Stomach (tissue), 9 donors: ENCODE measurements around the gene SLC25A45. TPM values are rescaled to one million over a fixed set of nuclear protein-coding genes. Genes with fewer than 3 reads are reported as not detected.

ENCODE experiments used
- DNase-seq, 2 donors: peaks; one replicate each; pipeline versions ENCODE4 v3.0.0 to v3.0.0-alpha.2; 2013 to 2019
- H3K27ac ChIP-seq, 5 donors: fragments of 200-600 bp in 4 of 5; sonication (generic) in 4 of 5; one replicate each; pipeline ENCODE4 v1.5.1; 2013 to 2019; ENCODE audit warnings: mild to moderate bottlenecking in 1 of 5, moderate library complexity in 1 of 5
- H3K27me3 ChIP-seq, 3 donors: fragments of 200-600 bp; sonication (generic); one replicate each; pipeline ENCODE4 v1.5.1; 2017 to 2019; ENCODE audit warnings: mixed run types in 1 of 3
- H3K36me3 ChIP-seq, 4 donors: fragments of 200-600 bp; sonication (generic); 1 replicate in 3 of 4; 2 replicates in 1 of 4; pipeline ENCODE4 v1.5.1; 2016 to 2019
- H3K4me1 ChIP-seq, 4 donors: fragments of 200-600 bp; sonication (generic); one replicate each; pipeline ENCODE4 v1.5.1; 2016 to 2019
- H3K4me3 ChIP-seq, 4 donors: fragments of 200-600 bp; sonication (generic) in 3 of 4; one replicate each; pipeline ENCODE4 v1.5.1; 2016 to 2019; ENCODE audit warnings: mild to moderate bottlenecking in 1 of 4
- H3K9me3 ChIP-seq, 4 donors: fragments of 200-600 bp; sonication (generic); one replicate each; pipeline ENCODE4 v1.5.1; 2016 to 2019
- CTCF ChIP-seq, 7 experiments: fragments of 450-650 bp in 4 of 7; fragments of 200-600 bp in 3 of 7; sonication (generic) in 3 of 7; IDR thresholded peaks; one replicate each; pipeline ENCODE4 v1.5.1; 2016 to 2019; ENCODE audit warnings: antibody characterized with exemption in 7 of 7, control low read depth in 2 of 7, mild to moderate bottlenecking in 1 of 7
- EP300 ChIP-seq: sonication (generic); formaldehyde crosslinking; IDR thresholded peaks from one replicate; pipeline ENCODE4 v1.6.1; 2017; ENCODE audit warnings: antibody characterized with exemption
- POLR2A ChIP-seq, 4 donors: fragments of 450-650 bp; IDR thresholded peaks; one replicate each; pipeline ENCODE4 v1.6.1; 2016; ENCODE audit warnings: antibody characterized with exemption in 4 of 4, control low read depth in 2 of 4, mild to moderate bottlenecking in 1 of 4, moderate library complexity in 1 of 4
- POLR2AphosphoS5 ChIP-seq, 3 donors: sonication (generic); formaldehyde crosslinking; IDR thresholded peaks; one replicate each; pipeline ENCODE4 v1.6.1; 2016; ENCODE audit warnings: antibody characterized with exemption in 3 of 3
- WGBS, 5 donors: extraction: QIAGEN DNeasy Blood & Tissue Kit in 3 of 5; methylation state at CpG; one replicate each; pipeline versions ENCODE4 v1.1.5 to v1.1.7; 2013 to 2018; 5-methylcytosine and 5-hydroxymethylcytosine counted together
- intact Hi-C: fragments of 100-400 bp; cut with DNase I; formaldehyde crosslinking; loops from one replicate; pipeline ENCODE4 v1.15.1; 2023; ENCODE audit warnings: low total_unique reads
- polyA plus RNA-seq, 3 donors: library from polyadenylated mRNA; stranded (reverse); fragments of 200-250 nt; gene quantifications; one replicate each; pipeline ENCODE4 v1.2.3, GENCODE V29; 2013
- total RNA-seq, 5 donors: library from RNA; depleted of rRNA; stranded (reverse); fragments of >200 nt; gene quantifications; one replicate each; pipeline versions ENCODE4 v1.1.0 to v1.2.3, GENCODE V29; 2014 to 2016
- donor health status: healthy with polysubstance abuse.
- donor health status: Bipolar disorder and iron deficiency.
- donor health status: healthy.

The SLC25A45 gene
- total and polyA plus RNA-seq, 8 donors, result 1.2 to 101 (median 2.7) TPM

DNA sequence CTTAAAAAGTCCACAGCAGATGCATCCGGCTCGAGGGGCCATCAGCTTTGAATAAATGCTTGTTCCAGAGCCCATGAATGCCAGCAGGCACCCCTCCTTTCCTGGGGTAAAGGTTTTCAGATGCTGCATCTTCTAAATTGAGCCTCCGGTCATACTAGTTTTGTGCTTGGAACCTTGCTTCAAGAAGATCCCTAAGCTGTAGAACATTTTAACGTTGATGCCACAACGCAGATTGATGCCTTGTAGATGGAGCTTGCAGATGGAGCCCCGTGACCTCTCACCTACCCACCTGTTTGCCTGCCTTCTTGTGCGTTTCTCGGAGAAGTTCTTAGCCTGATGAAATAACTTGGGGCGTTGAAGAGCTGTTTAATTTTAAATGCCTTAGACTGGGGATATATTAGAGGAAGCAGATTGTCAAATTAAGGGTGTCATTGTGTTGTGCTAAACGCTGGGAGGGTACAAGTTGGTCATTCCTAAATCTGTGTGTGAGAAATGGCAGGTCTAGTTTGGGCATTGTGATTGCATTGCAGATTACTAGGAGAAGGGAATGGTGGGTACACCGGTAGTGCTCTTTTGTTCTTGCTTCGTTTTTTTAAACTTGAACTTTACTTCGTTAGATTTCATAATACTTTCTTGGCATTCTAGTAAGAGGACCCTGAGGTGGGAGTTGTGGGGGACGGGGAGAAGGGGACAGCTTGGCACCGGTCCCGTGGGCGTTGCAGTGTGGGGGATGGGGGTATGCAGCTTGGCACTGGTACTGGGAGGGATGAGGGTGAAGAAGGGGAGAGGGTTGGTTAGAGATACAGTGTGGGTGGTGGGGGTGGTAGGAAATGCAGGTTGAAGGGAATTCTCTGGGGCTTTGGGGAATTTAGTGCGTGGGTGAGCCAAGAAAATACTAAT is 42.0 kb upstream of the SLC25A45 start:
- Histone ChIP-seq H3K27ac (peak overlapping the region; percentile 98 to 100 (median 99)), H3K9me3 (no peaks in the 10 kb centered on the region), H3K4me3 (peak overlapping the region; percentile 81 to 92 (median 86)), H3K27me3 (no peaks in the 10 kb centered on the region), H3K36me3 (peaks cover 18 to 49% (median 20%) of the 10 kb centered on the region in 4 donors), H3K4me1 (peaks cover 32 to 57% (median 45%) of the 10 kb centered on the region in 4 donors)
- TF ChIP-seq CTCF (IDR thresholded peaks at IDR 0.05), result no peak
- TF ChIP-seq POLR2A (IDR thresholded peaks at IDR 0.05), result peak in 2 of 4 donors; percentile 21 to 59
- peak; percentile 14 to 94 (median 87) for TF ChIP-seq POLR2AphosphoS5 (IDR thresholded peaks at IDR 0.05)
- 0 to 2% (median 1%) methylated on average over 17 to 18 of the region's 18 CpGs for WGBS, 5 donors
- intact Hi-C loops, result loop anchor here (5.0 kb wide), 1 partner anchor 78 kb away; no protein-coding TSS in a partner anchor
- peak; percentile 55 to 67 for DNase-seq

GRCh38 chr11:65423516-65424204 is 41.2 kb upstream of the SLC25A45 start:
- intact Hi-C loops, result no loop called here
- peaks cover 29 to 57% (median 49%) of the 10 kb centered on the region in 4 donors for H3K4me1 ChIP-seq
- WGBS, 5 donors, result 0 to 5% (median 1%) methylated on average over 19 of the region's 19 CpGs
- peak overlapping the region; percentile 98 to 100 (median 99) for H3K27ac ChIP-seq
- no peaks in the 10 kb centered on the region for H3K27me3 ChIP-seq
- H3K9me3 ChIP-seq, result no peaks in the 10 kb centered on the region
- peak in 1 of 2 donors; percentile 40 for DNase-seq
- peaks cover 18 to 49% (median 20%) of the 10 kb centered on the region in 4 donors for H3K36me3 ChIP-seq
- TF ChIP-seq POLR2AphosphoS5 (IDR thresholded peaks at IDR 0.05) (peak in 2 of 3 donors; percentile 43 to 92), EP300 (no peak), CTCF (IDR thresholded peaks at IDR 0.05) (no peak), POLR2A (IDR thresholded peaks at IDR 0.05) (no peak)
- H3K4me3 ChIP-seq, result peak overlapping the region; percentile 81 to 92 (median 86)

DNA sequence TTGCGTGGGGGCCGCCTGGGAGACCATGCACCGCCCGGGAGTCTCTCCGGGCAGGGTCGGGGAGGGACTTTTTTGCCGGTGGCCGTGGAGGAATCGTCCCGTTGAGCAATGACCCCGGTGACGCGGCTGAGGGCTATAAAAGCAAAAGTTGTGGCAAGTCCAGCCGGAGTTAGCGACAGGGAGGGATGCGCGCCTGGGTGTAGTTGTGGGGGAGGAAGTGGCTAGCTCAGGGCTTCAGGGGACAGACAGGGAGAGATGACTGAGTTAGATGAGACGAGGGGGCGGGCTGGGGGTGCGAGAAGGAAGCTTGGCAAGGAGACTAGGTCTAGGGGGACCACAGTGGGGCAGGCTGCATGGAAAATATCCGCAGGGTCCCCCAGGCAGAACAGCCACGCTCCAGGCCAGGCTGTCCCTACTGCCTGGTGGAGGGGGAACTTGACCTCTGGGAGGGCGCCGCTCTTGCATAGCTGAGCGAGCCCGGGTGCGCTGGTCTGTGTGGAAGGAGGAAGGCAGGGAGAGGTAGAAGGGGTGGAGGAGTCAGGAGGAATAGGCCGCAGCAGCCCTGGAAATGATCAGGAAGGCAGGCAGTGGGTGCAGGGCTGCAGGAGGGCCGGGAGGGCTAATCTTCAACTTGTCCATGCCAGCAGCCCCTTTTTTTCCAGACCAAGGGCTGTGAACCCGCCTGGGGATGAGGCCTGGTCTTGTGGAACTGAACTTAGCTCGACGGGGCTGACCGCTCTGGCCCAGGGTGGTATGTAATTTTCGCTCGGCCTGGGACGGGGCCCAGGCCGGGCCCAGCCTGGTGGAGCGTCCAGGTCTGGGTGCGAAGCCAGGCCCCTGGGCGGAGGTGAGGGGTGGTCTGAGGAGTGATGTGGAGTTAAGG is 40.4 kb upstream of the SLC25A45 start, which contains the start of gene NEAT1:
TSS of gene NEAT1 (plus strand) at position 166 of the 883 bp plus-strand sequence.
- H3K4me3 ChIP-seq, result peak within 1 kb of the TSS; percentile 81 to 92 (median 86)

More for the DNA sequence above, 40.4 kb upstream of the SLC25A45 start, which contains the start of gene NEAT1:
- peak within 1 kb of the TSS; percentile 98 to 100 (median 99) for H3K27ac ChIP-seq
- no peaks in the 10 kb centered on the region for H3K9me3 ChIP-seq
- intact Hi-C loops, result no loop called here
- no peaks in the 10 kb centered on the region for H3K27me3 ChIP-seq
- H3K36me3 ChIP-seq, result peaks cover 18 to 45% (median 20%) of the 10 kb centered on the region in 4 donors
- TF ChIP-seq POLR2A (IDR thresholded peaks at IDR 0.05) (peak in 3 of 4 donors; percentile 98 to 100 (median 100)), POLR2AphosphoS5 (IDR thresholded peaks at IDR 0.05) (peak; percentile 100), EP300 (peak; percentile 68), CTCF (IDR thresholded peaks at IDR 0.05) (peak in 1 of 7 experiments; percentile 11)
- WGBS, 5 donors, result 0 to 5% (median 1%) methylated on average over 33 to 40 of the region's 40 CpGs
- peak; percentile 96 to 98 for DNase-seq
- peaks cover 28 to 57% (median 49%) of the 10 kb centered on the region in 4 donors for H3K4me1 ChIP-seq
